ENCODE measurements around the gene CHL1. TPM values are rescaled to one million over a fixed set of nuclear protein-coding genes. Genes with fewer than 3 reads are reported as not detected.

The CHL1 gene
- total and polyA plus RNA-seq, 2 donors (not counting 1 experiment from before 2014, with no cell fraction given) = 6.2 to 18.0 TPM

DNA sequence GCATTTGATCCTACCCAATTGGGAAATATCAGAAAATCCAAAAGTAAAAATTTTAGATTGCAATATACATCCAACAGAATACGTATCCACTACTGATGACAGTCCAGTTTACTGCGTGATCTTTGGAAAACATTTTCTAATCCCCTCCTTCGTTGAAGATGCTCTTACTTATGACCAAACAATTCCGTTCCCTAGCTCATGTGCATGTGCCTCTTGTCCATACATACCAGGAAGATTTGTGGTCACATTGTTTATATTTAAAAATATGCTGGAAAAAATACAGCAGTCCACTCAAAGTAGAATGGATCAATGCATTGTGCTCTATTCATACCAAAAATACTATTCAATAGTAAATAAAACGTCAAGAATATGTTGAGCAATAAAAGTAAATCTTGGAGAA lies 135.3 kb downstream of the CHL1 start:
- Histone ChIP-seq H2AFZ (ENCODE audit: insufficient read depth, low read depth, low read length, poor library complexity, severe bottlenecking) (no peak overlapping the region), H3K27me3 (replicated peaks in 1 of 4; ENCODE audit: control extremely low read depth in 1 of 4, control insufficient read depth in 3 of 4, insufficient read depth in 4 of 4, low read length in 3 of 4) (no peaks in the 10 kb centered on the region), H3K4me1 (ENCODE audit: control insufficient read depth in 2 of 2, insufficient read depth in 2 of 2, low read length in 2 of 2) (no peaks in the 10 kb centered on the region), H3K27ac (ENCODE audit: low read length in 2 of 2) (no peak overlapping the region), H3K79me2 (ENCODE audit: control insufficient read depth, insufficient read depth, low read length) (no peaks in the 10 kb centered on the region), H3K4me3 (ENCODE audit: control extremely low read depth in 1 of 5, extremely low read depth in 1 of 5, insufficient read depth in 1 of 5, low read depth in 2 of 5, low read length in 4 of 5) (no peak overlapping the region), H3K36me3 (replicated peaks in 1 of 2; ENCODE audit: control extremely low read depth in 1 of 2, control insufficient read depth in 1 of 2, extremely low read depth in 1 of 2, insufficient read depth in 2 of 2, low read length in 1 of 2) (no peaks in the 10 kb centered on the region), H3K4me2 (replicated peaks; ENCODE audit: low read depth, low read length, poor library complexity, severe bottlenecking) (no peak overlapping the region), H4K20me1 (ENCODE audit: control insufficient read depth, insufficient read depth, low read length, poor library complexity, severe bottlenecking) (no peaks in the 10 kb centered on the region), H3K9me3 (ENCODE audit: control extremely low read depth in 1 of 3, control insufficient read depth in 2 of 3, insufficient read depth in 1 of 3, low read length in 2 of 3) (no peaks in the 10 kb centered on the region), H3K9ac (ENCODE audit: low read length) (no peak overlapping the region)
- Mint-ChIP-seq H3K4me3 (no peak overlapping the region), H3K4me1 (peaks cover 10% of the 10 kb centered on the region), H3K9me3 (ENCODE audit: insufficient read depth) (no peaks in the 10 kb centered on the region), H3K27ac (no peak overlapping the region), H3K27me3 (no peaks in the 10 kb centered on the region)
- ATAC-seq (ENCODE audit: low read depth) (no peak), DNase-seq (no peak)
- TF ChIP-seq CTCF (IDR thresholded peaks at IDR 0.05) = no peak
- TF ChIP-seq EZH2 (IDR thresholded peaks at IDR 0.05; ENCODE audit: borderline replicate concordance, insufficient read depth, low read depth, low read length, poor library complexity, severe bottlenecking) = no peak
- WGBS (ENCODE audit: insufficient coverage) = 93% methylated on average over 3 of the region's 5 CpGs
- CTCF ChIA-PET = no interaction called here
- POLR2A ChIA-PET = no interaction called here
- intact Hi-C loops (cut with micrococcal nuclease) = no loop called here

DNA sequence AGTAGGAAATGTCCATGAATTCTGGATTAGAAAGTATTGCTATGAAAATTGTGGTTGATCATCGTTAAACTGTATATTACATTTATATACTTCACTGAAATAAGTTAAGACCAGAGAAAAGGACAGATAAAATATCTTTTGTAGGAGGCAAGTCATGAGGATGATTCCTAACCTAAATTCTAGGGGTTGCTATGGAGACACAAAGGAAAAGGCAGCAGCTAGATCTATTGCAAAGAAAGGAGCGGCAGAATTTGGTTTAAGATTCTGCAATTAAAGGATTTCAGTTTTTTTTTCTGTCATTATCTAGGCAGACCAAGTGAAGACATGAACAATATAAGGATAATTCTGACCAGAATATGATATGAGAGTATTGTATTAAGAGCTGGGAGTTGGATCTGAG lies 136.1 kb downstream of the CHL1 start:
- Mint-ChIP-seq H3K27me3 (no peaks in the 10 kb centered on the region), H3K9me3 (ENCODE audit: insufficient read depth) (no peaks in the 10 kb centered on the region), H3K4me1 (peaks cover 10% of the 10 kb centered on the region), H3K27ac (no peak overlapping the region), H3K4me3 (no peak overlapping the region)
- POLR2A ChIA-PET = no interaction called here
- Histone ChIP-seq H3K4me1 (ENCODE audit: control insufficient read depth in 2 of 2, insufficient read depth in 2 of 2, low read length in 2 of 2) (no peaks in the 10 kb centered on the region), H3K9ac (ENCODE audit: low read length) (no peak overlapping the region), H3K27ac (ENCODE audit: low read length in 2 of 2) (no peak overlapping the region), H3K36me3 (replicated peaks in 1 of 2; ENCODE audit: control extremely low read depth in 1 of 2, control insufficient read depth in 1 of 2, extremely low read depth in 1 of 2, insufficient read depth in 2 of 2, low read length in 1 of 2) (no peaks in the 10 kb centered on the region), H3K79me2 (ENCODE audit: control insufficient read depth, insufficient read depth, low read length) (no peaks in the 10 kb centered on the region), H3K27me3 (replicated peaks in 1 of 4; ENCODE audit: control extremely low read depth in 1 of 4, control insufficient read depth in 3 of 4, insufficient read depth in 4 of 4, low read length in 3 of 4) (no peaks in the 10 kb centered on the region), H2AFZ (ENCODE audit: insufficient read depth, low read depth, low read length, poor library complexity, severe bottlenecking) (no peak overlapping the region), H4K20me1 (ENCODE audit: control insufficient read depth, insufficient read depth, low read length, poor library complexity, severe bottlenecking) (no peaks in the 10 kb centered on the region), H3K4me3 (ENCODE audit: control extremely low read depth in 1 of 5, extremely low read depth in 1 of 5, insufficient read depth in 1 of 5, low read depth in 2 of 5, low read length in 4 of 5) (no peak overlapping the region), H3K9me3 (ENCODE audit: control extremely low read depth in 1 of 3, control insufficient read depth in 2 of 3, insufficient read depth in 1 of 3, low read length in 2 of 3) (no peaks in the 10 kb centered on the region), H3K4me2 (replicated peaks; ENCODE audit: low read depth, low read length, poor library complexity, severe bottlenecking) (no peak overlapping the region)
- ATAC-seq (ENCODE audit: low read depth) (no peak), DNase-seq (no peak)
- CTCF ChIA-PET = interaction anchor here (0.6 kb wide), 1 partner anchor 166 kb away, joined by 3 read pairs; no protein-coding TSS in a partner anchor
- TF ChIP-seq EZH2 (IDR thresholded peaks at IDR 0.05; ENCODE audit: borderline replicate concordance, insufficient read depth, low read depth, low read length, poor library complexity, severe bottlenecking) (no peak), CTCF (IDR thresholded peaks at IDR 0.05) (no peak)
- intact Hi-C loops (cut with micrococcal nuclease) = no loop called here
- no CpG with 5 or more reads among the region's 2 CpGs for WGBS (ENCODE audit: insufficient coverage)
